ENCODE data around the gene SORCS1.

DNA sequence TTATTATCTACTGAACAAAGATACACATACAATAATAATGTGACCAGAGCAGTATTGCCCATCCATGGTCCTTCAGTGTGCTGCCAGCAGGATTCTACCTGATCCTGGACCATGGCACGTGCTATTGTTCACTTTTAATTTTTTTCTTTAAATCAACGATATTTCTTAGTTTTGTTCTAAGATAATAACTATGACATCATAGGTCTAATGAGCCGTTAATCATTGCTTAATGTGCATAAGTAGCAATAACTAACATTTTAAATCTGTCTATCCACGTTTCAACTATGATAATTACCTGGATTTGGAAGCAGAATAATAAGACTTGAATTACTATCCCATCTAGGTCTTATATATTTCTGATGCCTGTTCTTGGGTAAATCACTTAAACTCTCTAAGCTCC lies 253.8 kb downstream of the SORCS1 start:
- TF ChIP-seq, protein P1, sequence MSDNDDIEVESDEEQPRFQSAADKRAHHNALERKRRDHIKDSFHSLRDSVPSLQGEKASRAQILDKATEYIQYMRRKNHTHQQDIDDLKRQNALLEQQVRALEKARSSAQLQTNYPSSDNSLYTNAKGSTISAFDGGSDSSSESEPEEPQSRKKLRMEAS (IDR thresholded peaks at IDR 0.05; ENCODE audit: low read depth, low read length) = no peak
- TF ChIP-seq, protein P2, sequence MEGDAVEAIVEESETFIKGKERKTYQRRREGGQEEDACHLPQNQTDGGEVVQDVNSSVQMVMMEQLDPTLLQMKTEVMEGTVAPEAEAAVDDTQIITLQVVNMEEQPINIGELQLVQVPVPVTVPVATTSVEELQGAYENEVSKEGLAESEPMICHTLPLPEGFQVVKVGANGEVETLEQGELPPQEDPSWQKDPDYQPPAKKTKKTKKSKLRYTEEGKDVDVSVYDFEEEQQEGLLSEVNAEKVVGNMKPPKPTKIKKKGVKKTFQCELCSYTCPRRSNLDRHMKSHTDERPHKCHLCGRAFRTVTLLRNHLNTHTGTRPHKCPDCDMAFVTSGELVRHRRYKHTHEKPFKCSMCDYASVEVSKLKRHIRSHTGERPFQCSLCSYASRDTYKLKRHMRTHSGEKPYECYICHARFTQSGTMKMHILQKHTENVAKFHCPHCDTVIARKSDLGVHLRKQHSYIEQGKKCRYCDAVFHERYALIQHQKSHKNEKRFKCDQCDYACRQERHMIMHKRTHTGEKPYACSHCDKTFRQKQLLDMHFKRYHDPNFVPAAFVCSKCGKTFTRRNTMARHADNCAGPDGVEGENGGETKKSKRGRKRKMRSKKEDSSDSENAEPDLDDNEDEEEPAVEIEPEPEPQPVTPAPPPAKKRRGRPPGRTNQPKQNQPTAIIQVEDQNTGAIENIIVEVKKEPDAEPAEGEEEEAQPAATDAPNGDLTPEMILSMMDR (IDR thresholded peaks at IDR 0.05; ENCODE audit: low read depth, low read length) = no peak
- TF ChIP-seq MYC (IDR thresholded peaks at IDR 0.05; ENCODE audit: low read depth, low read length) = no peak

All from NB4 (cell line).